DND-41 (cell line): ENCODE data around the gene MYLK3.
A peak's percentile ranks its signal among the peaks of the same experiment; 100 is the strongest.

ENCODE experiments used
- ATAC-seq: fragments of 200-7000 bp; cut with Tn5 transposase; 3 replicates; pipeline ENCODE4 v1.9.1; 2021; ENCODE audit warnings: low read depth; ENCODE audit not compliant: insufficient read depth
- DNase-seq: peaks from one replicate; pipeline ENCODE4 v3.0.0-alpha.2; 2020
- H2AFZ ChIP-seq: 2 replicates; pipeline ENCODE4 v1.6.0; 2012; ENCODE audit warnings: low read depth, low read length
- H3K27ac ChIP-seq: 2 replicates; pipeline ENCODE4 v1.5.1; 2012; ENCODE audit warnings: low read length, inconsistent platforms
- H3K27me3 ChIP-seq: fragments of 200-600 bp; sonication (generic); 2 replicates; pipeline ENCODE4 v1.6.0; 2012; ENCODE audit warnings: low read length, mild to moderate bottlenecking, inconsistent platforms; ENCODE audit not compliant: insufficient read depth, poor library complexity
- H3K36me3 ChIP-seq: 2 replicates; pipeline ENCODE4 v1.5.1; 2012; ENCODE audit warnings: low read length, inconsistent platforms; ENCODE audit not compliant: insufficient read depth
- H3K4me1 ChIP-seq: 2 replicates; pipeline ENCODE4 v1.5.1; 2012; ENCODE audit warnings: mild to moderate bottlenecking, low read length; ENCODE audit not compliant: insufficient read depth
- H3K4me2 ChIP-seq: 2 replicates; pipeline ENCODE4 v1.6.0; 2012; ENCODE audit warnings: mild to moderate bottlenecking, moderate library complexity, low read length, inconsistent platforms; ENCODE audit not compliant: insufficient read depth
- H3K4me3 ChIP-seq, 2 experiments: fragments of 200-600 bp in 1 of 2; shearing (Covaris generic) in 1 of 2; 2 replicates each; pipeline ENCODE4 v1.5.1; 2012 to 2016; ENCODE audit warnings: inconsistent platforms in 2 of 2, low read length in 2 of 2, mild to moderate bottlenecking in 2 of 2, low read depth in 1 of 2, moderate library complexity in 1 of 2
- H3K79me2 ChIP-seq: 2 replicates; pipeline ENCODE4 v1.6.0; 2012; ENCODE audit warnings: low read length, inconsistent platforms; ENCODE audit not compliant: insufficient read depth
- H3K9ac ChIP-seq: 2 replicates; pipeline ENCODE4 v1.6.0; 2012; ENCODE audit warnings: low read depth, mild to moderate bottlenecking, inconsistent platforms, low read length, moderate library complexity
- H3K9me3 ChIP-seq: 2 replicates; pipeline ENCODE4 v1.5.1; 2012; ENCODE audit warnings: low read length, moderate library complexity, mild to moderate bottlenecking, inconsistent platforms; ENCODE audit not compliant: insufficient read depth, severe bottlenecking
- H4K20me1 ChIP-seq: 2 replicates; pipeline ENCODE4 v1.6.0; 2012; ENCODE audit warnings: low read length; ENCODE audit not compliant: insufficient read depth
- CTCF ChIP-seq: IDR thresholded peaks from 2 replicates; pipeline ENCODE4 v1.5.1; 2012; ENCODE audit warnings: borderline replicate concordance, low read length, moderate library complexity, mild to moderate bottlenecking; ENCODE audit not compliant: poor library complexity, severe bottlenecking; ENCODE audit errors: extremely low read depth
- EZH2 ChIP-seq: IDR thresholded peaks from 3 replicates; pipeline ENCODE4 v1.6.1; 2012; ENCODE audit warnings: borderline replicate concordance, low read depth, mild to moderate bottlenecking, moderate library complexity, low read length, inconsistent platforms; ENCODE audit not compliant: severe bottlenecking

Gene MYLK3

GRCh38 chr16:46695937-46696336, 52.2 kb downstream of the MYLK3 start:
- TF ChIP-seq CTCF: no peak
- no peaks in the 10 kb centered on the region for H3K27me3 ChIP-seq
- H3K79me2 ChIP-seq: peaks cover 24% of the 10 kb centered on the region
- H3K4me1 ChIP-seq: peaks cover 14% of the 10 kb centered on the region
- no peak for DNase-seq
- H3K4me2 ChIP-seq: no peak overlapping the region
- no peak overlapping the region for H2AFZ ChIP-seq
- H3K36me3 ChIP-seq: peaks cover 80% of the 10 kb centered on the region
- peaks cover 12% of the 10 kb centered on the region for H4K20me1 ChIP-seq
- no peaks in the 10 kb centered on the region for H3K9me3 ChIP-seq
- ATAC-seq: no peak
- no peak overlapping the region for H3K9ac ChIP-seq
- H3K27ac ChIP-seq: no peak overlapping the region
- no peak overlapping the region for H3K4me3 ChIP-seq

GRCh38 chr16:46693598-46693997, 54.5 kb downstream of the MYLK3 start:
- Histone ChIP-seq H3K4me3 (no peak overlapping the region), H2AFZ (no peak overlapping the region), H3K4me2 (no peak overlapping the region), H3K79me2 (peaks cover 42% of the 10 kb centered on the region), H3K27me3 (no peaks in the 10 kb centered on the region), H4K20me1 (peaks cover 25% of the 10 kb centered on the region), H3K4me1 (peaks cover 20% of the 10 kb centered on the region), H3K9ac (no peak overlapping the region), H3K27ac (no peak overlapping the region), H3K9me3 (no peaks in the 10 kb centered on the region), H3K36me3 (peaks cover 77% of the 10 kb centered on the region)
- no peak for TF ChIP-seq CTCF
- no peak for TF ChIP-seq EZH2
- DNase-seq (no peak), ATAC-seq (no peak)

- TF ChIP-seq EZH2 (no peak), CTCF (no peak)
- Histone ChIP-seq H3K9ac (peak overlapping the region; percentile 93), H4K20me1 (peaks cover 43% of the 10 kb centered on the region), H3K36me3 (peaks cover 58% of the 10 kb centered on the region), H3K27ac (no peak overlapping the region), H2AFZ (no peak overlapping the region), H3K4me2 (peak overlapping the region; percentile 89), H3K9me3 (no peaks in the 10 kb centered on the region), H3K79me2 (peaks cover 61% of the 10 kb centered on the region), H3K4me3 (peak overlapping the region in 1 of 2 experiments; percentile 98; a peak in 3 of 4 replicates), H3K27me3 (no peaks in the 10 kb centered on the region), H3K4me1 (peaks cover 34% of the 10 kb centered on the region)
- DNase-seq (no peak), ATAC-seq (no peak)
These were observed 56.4 kb downstream of the MYLK3 start for GRCh38 chr16:46691726-46692125.
